Stimulated activated CD8-positive, alpha-beta memory T cell treated with anti-CD3 and anti-CD28 coated beads, Interleukin-2, amount 100 ng/mL, for 1 hour (primary cell): ENCODE results near the gene VWA5A.
"Not testable (repeated sequence)": the region's sequence is repeated elsewhere in the genome, so short reads cannot be mapped to it uniquely, and the experiment has no call there.

ENCODE experiments used
- DNase-seq, 2 donors: peaks; one replicate each; pipeline ENCODE4 v3.0.0-alpha.2; 2020; ENCODE audit warnings: low read depth in 2 of 2

The VWA5A gene

GRCh38 chr11:124168796-124169195, 53.5 kb downstream of the VWA5A start:
- no peak for DNase-seq

- not testable (repeated sequence) for DNase-seq
These were observed 55.1 kb downstream of the VWA5A start for GRCh38 chr11:124170315-124170714.

- DNase-seq = no peak
These were observed 55.7 kb downstream of the VWA5A start for GRCh38 chr11:124170801-124171586.

DNA sequence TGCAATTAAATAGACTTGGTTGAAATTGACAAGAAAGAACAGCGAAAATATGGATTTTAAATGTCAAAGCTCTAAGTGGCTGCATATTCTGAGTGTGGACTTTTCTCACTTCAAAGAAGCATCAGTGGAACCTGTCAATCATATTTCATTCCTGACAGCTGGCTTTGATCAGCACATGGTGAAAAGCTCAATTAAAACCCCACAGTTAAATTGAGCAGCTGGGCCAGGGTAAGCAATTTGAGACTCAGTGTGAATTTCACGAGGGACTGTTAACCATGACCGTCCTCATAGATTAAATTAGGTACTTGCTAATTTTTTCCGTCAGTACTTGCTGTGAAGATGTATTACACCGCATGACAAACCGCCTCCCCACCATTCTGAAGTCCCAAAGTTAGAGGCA, 56.9 kb downstream of the VWA5A start:
- no peak for DNase-seq

DNA sequence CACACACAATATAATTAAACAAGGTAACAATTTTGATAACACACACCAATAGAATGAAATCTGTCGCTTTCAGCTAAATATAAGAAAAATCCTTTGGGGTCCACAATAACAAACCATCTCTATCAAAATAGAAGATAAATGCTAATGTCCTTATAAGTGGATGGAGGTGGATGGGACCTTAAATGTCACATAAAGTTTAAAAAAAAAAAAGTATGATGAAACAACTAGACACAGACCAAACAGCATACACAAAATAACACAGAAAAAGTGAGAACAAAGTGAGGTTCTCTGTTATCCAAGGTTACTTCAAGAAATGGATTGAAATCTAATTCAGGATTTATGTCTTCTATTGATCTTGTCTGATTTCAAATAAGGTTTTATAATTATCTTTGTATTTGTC, 57.3 kb downstream of the VWA5A start:
- no peak for DNase-seq

- no peak for DNase-seq
These were observed 58.8 kb downstream of the VWA5A start for GRCh38 chr11:124174001-124174583.

- DNase-seq = no peak
These were observed 61.9 kb downstream of the VWA5A start for GRCh38 chr11:124176925-124177715.

DNA sequence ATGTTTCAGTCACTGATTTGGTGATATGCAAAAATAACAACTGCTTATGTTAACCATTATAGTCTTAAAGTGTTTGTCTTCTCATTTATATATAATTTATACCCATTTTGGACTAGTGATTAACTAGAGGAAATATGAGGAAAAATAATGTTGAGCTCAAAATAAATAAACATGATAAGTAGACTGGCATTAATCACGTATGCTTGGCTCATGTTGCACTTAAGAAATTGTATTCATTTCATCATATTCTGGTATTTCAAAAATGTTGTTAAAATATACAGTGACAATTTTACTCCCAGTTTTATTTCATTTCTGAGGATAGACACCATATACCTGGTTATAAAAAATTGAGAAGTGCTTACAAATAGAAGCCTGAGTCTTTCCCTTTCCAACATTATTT, 64.1 kb downstream of the VWA5A start:
- no peak for DNase-seq

GRCh38 chr11:124183068-124183467, 67.8 kb downstream of the VWA5A start, which contains the start of gene OR10D3:
TSS of gene OR10D3 (plus strand) at chr11:124183345. CDS start at chr11:124185270, 1,925 bp downstream.
- DNase-seq = no peak

GRCh38 chr11:124190298-124191139, 75.3 kb downstream of the VWA5A start:
- no peak for DNase-seq

- no peak for DNase-seq
These were observed 78.2 kb downstream of the VWA5A start for GRCh38 chr11:124193221-124194010.

GRCh38 chr11:124194293-124195188, 79.3 kb downstream of the VWA5A start:
- no peak for DNase-seq

DNA sequence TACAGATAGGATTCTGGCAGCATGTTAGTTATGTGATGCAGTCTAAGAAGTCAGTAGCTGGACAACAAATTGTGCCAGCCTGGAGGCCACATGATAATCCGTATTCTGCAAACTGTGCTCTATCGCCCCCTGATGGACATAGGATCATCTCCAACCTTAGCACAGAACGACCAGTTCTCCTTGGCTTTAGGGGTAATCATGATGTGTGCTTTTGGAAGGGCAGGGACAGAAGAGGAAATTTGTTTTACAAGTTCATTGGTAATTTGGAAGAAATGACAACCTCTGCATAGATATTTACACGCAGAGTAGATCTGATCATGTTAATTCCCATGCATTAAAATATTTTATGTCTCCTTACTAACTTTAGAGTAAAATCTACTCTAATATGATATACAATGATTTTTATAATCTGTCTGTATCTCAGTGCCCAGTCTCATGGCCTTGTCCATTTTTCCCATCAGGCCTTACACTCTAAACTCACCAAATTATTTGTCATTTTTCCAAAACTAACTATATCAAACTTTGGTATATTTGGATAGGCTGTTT, 80.0 kb downstream of the VWA5A start:
- DNase-seq = no peak
